ENCODE data around the gene CYTH1. TPM values are rescaled to one million over a fixed set of nuclear protein-coding genes. Genes with fewer than 3 reads are reported as not detected.

CYTH1 gene
- total RNA-seq, 1 experiment from 2014 or later: 46.7 TPM

GRCh38 chr17:78783711-78784324 lies 1.7 kb upstream of the CYTH1 start:
- TF ChIP-seq, protein P1, sequence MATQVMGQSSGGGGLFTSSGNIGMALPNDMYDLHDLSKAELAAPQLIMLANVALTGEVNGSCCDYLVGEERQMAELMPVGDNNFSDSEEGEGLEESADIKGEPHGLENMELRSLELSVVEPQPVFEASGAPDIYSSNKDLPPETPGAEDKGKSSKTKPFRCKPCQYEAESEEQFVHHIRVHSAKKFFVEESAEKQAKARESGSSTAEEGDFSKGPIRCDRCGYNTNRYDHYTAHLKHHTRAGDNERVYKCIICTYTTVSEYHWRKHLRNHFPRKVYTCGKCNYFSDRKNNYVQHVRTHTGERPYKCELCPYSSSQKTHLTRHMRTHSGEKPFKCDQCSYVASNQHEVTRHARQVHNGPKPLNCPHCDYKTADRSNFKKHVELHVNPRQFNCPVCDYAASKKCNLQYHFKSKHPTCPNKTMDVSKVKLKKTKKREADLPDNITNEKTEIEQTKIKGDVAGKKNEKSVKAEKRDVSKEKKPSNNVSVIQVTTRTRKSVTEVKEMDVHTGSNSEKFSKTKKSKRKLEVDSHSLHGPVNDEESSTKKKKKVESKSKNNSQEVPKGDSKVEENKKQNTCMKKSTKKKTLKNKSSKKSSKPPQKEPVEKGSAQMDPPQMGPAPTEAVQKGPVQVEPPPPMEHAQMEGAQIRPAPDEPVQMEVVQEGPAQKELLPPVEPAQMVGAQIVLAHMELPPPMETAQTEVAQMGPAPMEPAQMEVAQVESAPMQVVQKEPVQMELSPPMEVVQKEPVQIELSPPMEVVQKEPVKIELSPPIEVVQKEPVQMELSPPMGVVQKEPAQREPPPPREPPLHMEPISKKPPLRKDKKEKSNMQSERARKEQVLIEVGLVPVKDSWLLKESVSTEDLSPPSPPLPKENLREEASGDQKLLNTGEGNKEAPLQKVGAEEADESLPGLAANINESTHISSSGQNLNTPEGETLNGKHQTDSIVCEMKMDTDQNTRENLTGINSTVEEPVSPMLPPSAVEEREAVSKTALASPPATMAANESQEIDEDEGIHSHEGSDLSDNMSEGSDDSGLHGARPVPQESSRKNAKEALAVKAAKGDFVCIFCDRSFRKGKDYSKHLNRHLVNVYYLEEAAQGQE (IDR thresholded peaks at IDR 0.05; ENCODE audit: insufficient read depth in 1 of 2, low read depth in 2 of 2, low read length in 1 of 2): no peak
- no peak for TF ChIP-seq CTCF (IDR thresholded peaks at IDR 0.05)
- TF ChIP-seq TCF7L2 (IDR thresholded peaks at IDR 0.05; ENCODE audit: low read depth, low read length): no peak
- TF ChIP-seq SIN3A (IDR thresholded peaks at IDR 0.05; ENCODE audit: borderline replicate concordance, insufficient read depth, low read depth, low read length): no peak
- no peak for TF ChIP-seq POLR2AphosphoS5 (IDR thresholded peaks at IDR 0.05; ENCODE audit: low read depth, low read length)
- no TSS peak for BruUV-seq (replicated peaks)
- H3K27me3 ChIP-seq (ENCODE audit: control insufficient read depth, insufficient read depth, low read length): no peaks in the 10 kb centered on the region
- intact Hi-C loops (cut with micrococcal nuclease; ENCODE audit: unreplicated experiment): no loop called here
- in situ Hi-C loops (cut with HindIII; ENCODE audit: low pct_unique_long_range_greater_than_20kb, low sequenced_read_pairs): no loop called here
- ChIA-PET POLR2A (interaction anchor here (0.9 kb wide), 1 partner anchor 156 kb away, joined by 9 read pairs; no protein-coding TSS in a partner anchor), CTCF (no interaction called here)
- DNase-seq (ENCODE audit: low read depth, low spot score) (no peak), ATAC-seq (no peak)
- H3K36me3 ChIP-seq (ENCODE audit: control insufficient read depth, insufficient read depth, low read length): no peaks in the 10 kb centered on the region; the same call in 1 of the 2 replicates
- H3K27ac ChIP-seq (ENCODE audit: low read length): peak overlapping the region; percentile 19; the same call in 1 of the 2 replicates
- H3K4me3 ChIP-seq (ENCODE audit: low read depth in 2 of 2, low read length in 2 of 2): no peak overlapping the region
- peaks cover 12% of the 10 kb centered on the region for H3K4me1 ChIP-seq (ENCODE audit: control insufficient read depth, insufficient read depth, low read length)
- no peaks in the 10 kb centered on the region for H3K9me3 ChIP-seq (ENCODE audit: control insufficient read depth, insufficient read depth, low read depth, low read length)

DNA sequence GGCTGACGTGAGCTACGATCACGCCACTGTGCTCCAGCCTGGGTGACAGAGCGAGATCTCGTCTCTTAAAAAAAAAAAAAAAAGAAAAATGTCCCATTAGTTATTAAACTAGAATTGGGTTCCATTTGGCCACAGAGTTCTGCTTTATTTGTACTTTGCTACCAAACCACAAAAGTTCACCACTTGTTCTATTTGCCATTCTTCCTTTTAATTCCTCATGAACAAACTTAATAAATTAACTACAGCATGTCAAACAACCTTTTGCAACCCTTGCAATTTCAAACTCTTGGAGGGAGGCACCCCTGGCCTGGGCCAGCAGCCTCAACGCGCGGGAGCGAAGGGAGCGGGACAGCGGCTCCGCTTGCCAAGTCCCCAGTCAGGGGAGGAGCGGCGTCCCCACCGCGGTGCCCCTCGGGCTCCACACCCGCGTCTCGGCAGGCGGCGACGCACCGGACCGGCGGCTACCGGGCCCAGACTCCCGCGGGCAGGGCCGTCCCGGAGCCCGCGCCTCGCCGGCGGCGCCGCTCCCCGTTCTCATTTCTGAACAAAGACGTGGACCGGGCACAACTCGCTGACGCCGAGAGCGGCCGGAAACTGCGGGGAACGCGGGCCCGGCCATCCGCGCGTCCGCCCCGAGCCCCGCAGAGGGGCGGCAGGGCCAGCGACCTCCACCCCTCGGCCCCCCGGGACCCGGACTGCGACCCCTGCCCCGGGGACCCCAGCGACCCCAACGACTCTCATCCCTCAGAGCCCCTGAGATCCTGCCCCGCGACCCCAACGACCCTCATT lies 775 bp downstream of the CYTH1 start:
- ChIA-PET CTCF (no interaction called here), POLR2A (no interaction called here)
- in situ Hi-C loops (cut with HindIII; ENCODE audit: low pct_unique_long_range_greater_than_20kb, low sequenced_read_pairs): no loop called here
- intact Hi-C loops (cut with micrococcal nuclease; ENCODE audit: unreplicated experiment): no loop called here
- H3K36me3 ChIP-seq (ENCODE audit: control insufficient read depth, insufficient read depth, low read length): no peaks in the 10 kb centered on the region; the same call in 1 of the 2 replicates
- no peak for TF ChIP-seq POLR2AphosphoS5 (IDR thresholded peaks at IDR 0.05; ENCODE audit: low read depth, low read length)
- TF ChIP-seq, protein P1 (IDR thresholded peaks at IDR 0.05; ENCODE audit: insufficient read depth in 1 of 2, low read depth in 2 of 2, low read length in 1 of 2): no peak
- peak; percentile 23; the same call in 1 of the 2 replicates for TF ChIP-seq SIN3A (IDR thresholded peaks at IDR 0.05; ENCODE audit: borderline replicate concordance, insufficient read depth, low read depth, low read length)
- no peak for TF ChIP-seq CTCF (IDR thresholded peaks at IDR 0.05)
- peak overlapping the region; percentile 79 for H3K27ac ChIP-seq (ENCODE audit: low read length)
- no TSS peak for BruUV-seq (replicated peaks)
- peaks cover 12% of the 10 kb centered on the region for H3K4me1 ChIP-seq (ENCODE audit: control insufficient read depth, insufficient read depth, low read length)
- no peaks in the 10 kb centered on the region for H3K27me3 ChIP-seq (ENCODE audit: control insufficient read depth, insufficient read depth, low read length)
- no peak for DNase-seq (ENCODE audit: low read depth, low spot score)
- peak; percentile 51 for ATAC-seq
- H3K9me3 ChIP-seq (ENCODE audit: control insufficient read depth, insufficient read depth, low read depth, low read length): no peaks in the 10 kb centered on the region
- peak overlapping the region; percentile 47 to 65 for H3K4me3 ChIP-seq (ENCODE audit: low read depth in 2 of 2, low read length in 2 of 2)
